CD4-positive, alpha-beta T cell treated with Interleukin-15 for 4 hours (primary cell): Measurements from ENCODE around the gene DGCR6L.
"Not testable (repeated sequence)": the region's sequence is repeated elsewhere in the genome, so short reads cannot be mapped to it uniquely, and the experiment has no call there.

Source experiments
- DNase-seq: peaks from one replicate; pipeline ENCODE4 v3.0.0-alpha.2; 2020; ENCODE audit warnings: low spot score

Gene DGCR6L

DNA sequence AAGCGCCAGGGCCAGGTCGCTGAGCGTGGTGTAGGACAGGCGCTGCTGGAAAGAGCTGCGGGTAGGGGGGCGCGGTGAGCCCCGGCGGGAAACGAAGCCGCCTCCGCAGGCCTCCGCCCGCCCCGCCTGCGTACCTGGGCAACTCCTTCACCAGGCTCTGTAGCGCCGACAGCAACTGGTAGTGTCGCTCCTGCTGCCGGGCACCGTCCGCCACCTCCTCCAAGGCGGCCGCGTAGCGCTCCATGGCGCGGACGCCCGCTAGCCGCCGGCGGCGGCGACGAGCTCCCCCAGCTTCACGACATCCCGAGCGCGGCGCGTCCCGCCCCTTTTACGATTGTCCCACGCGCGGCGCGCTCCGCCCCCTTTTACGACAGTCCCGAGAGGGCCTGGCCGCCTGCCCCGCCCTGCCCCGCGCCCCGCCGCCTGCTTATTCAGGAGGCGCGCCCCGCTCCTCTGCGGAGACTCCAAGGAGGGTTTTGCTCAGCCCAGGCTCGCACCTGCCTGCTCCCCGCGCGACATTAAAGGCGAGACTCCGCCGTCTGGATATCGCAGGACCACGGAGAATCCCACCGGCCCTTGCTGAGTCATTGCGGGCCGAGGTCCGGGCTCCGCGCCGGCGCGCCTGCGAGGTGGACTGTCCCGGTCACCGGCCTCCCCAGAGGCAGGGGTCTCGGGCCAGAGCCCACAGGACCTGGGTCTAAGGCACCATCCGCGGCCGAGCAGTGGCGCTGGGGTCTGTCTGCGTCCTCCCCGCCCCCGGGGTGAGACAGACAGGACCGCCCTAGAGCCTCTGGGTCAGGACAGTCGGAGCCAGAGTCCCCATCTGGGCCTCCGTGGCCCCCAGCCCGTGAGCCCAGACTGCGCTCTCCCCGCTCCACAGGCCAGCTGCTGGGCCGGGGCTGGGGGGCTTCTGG, at the start of gene DGCR6L:
DGCR6L (minus strand) TSS at position 316 of the 914 bp plus-strand sequence; CDS start at position 244, 72 bp downstream.
- peak; percentile 97 for DNase-seq

DNA sequence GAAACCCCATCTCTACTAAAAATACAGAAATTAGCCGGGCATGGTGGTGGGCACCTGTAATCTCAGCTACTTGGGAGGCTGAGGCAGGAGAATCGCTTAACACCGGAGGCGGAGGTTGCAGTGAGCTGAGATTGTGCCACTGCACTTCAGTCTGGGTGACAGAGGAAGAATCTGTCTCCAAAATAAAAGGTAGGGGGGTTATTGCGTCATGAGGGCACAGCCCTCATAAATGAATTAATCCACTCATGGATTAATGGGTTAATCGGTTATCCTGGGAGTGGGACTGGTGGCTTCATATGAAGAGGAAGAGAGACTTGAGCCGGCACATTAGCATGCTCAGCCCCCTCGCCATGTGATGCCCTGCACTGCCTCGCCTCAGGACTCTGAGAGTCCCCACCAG, 49.0 kb upstream of the DGCR6L start:
- not testable (repeated sequence) for DNase-seq

DNA sequence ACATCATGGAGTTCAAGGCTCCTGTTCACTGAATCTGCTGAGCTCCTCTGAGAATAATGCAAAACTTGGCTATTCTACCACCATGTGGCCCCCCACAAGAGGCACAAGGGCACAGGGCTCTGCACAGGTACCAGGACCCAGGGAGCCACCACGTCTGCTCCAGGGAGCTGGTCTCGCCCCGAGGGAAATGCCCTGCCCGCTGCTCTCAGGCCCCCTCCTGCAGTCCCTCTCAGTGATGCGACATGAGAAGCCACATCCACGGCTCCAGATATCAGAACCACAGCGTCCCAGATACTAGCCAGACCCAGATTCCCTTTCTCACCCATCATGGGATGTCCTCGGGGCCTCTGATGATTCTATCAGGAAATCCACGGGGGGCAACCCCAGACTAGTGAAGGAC, 47.0 kb upstream of the DGCR6L start:
- not testable (repeated sequence) for DNase-seq

DNA sequence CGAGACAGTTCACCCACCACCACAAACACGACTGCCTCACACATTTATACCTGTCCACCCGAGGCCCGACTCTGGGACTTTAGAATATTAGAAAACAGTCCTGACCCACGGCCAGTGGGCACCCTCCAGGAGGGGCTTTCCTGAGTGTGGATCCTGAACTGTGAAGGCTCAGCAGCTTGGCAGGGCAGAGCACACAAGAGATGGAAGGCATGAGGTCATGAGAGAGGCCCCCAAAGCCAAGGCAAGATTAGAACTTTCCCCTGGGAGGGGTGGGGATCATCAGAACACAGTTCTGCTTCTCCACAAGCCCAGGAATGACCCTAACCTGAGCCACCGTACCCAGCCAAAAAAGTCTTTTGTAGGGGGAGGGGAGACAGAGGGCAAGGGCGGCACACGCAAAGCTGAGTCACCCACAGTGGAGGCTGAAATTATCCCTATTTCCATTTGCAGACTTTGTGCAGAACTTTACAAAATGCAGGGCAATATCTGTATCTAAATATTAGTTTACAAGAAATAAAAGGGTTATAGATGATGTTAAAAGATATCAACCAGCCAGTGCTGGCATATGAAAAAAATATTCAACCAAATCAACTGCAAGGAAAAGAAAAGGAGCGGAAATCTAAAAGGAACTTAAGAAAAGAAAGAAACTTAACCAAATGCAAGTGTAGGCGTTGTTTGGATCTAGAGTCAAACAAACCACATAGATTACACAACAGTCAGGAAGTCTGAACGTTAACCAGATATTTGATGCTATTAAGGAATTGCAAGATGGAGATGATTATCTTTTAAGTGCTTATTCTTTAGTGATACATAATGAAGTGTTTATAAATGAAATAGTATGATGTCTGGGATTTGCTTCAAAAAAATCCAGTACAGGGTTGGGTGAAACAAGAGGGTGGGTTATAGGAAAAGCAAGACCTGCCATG, 44.7 kb upstream of the DGCR6L start:
- DNase-seq, result not testable (repeated sequence)

DNA sequence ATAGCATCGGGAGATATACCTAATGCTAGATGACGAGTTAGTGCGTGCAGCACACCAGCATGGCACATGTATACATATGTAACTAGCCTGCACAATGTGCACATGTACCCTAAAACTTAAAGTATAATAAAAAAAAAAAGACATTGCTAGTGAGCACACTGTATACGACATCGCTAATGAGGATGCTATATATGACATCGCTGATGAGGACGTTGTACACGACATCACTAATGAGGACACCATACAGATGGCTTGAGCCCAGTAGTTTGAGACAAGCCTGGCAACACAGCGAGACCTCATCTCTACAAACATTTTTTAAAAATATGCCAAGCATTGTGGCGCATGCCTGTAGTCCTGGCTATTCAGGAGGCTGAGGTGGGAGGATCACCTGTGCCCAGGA, 42.5 kb upstream of the DGCR6L start:
- DNase-seq, result not testable (repeated sequence)

DNA sequence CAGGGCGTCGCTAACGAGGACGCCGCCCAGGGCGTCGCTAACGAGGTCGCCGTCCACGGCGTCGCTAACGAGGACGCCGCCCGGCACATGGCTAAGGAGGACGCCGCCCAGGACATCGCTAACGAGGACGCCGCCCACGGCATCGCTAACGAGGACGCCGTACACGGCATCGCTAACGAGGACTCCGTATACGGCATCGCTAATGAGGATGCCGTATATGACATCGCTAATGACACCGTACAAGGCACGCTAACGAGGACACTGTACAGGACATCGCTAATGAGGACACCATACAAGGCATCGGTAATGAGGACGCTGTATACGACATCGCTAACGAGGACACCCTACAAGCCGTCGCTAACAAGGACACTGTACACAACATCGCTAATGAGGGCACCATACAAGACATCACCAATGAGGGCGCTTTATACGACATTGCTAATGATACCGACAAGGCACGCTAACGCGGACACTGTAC, 41.9 kb upstream of the DGCR6L start:
- DNase-seq, result not testable (repeated sequence)

DNA sequence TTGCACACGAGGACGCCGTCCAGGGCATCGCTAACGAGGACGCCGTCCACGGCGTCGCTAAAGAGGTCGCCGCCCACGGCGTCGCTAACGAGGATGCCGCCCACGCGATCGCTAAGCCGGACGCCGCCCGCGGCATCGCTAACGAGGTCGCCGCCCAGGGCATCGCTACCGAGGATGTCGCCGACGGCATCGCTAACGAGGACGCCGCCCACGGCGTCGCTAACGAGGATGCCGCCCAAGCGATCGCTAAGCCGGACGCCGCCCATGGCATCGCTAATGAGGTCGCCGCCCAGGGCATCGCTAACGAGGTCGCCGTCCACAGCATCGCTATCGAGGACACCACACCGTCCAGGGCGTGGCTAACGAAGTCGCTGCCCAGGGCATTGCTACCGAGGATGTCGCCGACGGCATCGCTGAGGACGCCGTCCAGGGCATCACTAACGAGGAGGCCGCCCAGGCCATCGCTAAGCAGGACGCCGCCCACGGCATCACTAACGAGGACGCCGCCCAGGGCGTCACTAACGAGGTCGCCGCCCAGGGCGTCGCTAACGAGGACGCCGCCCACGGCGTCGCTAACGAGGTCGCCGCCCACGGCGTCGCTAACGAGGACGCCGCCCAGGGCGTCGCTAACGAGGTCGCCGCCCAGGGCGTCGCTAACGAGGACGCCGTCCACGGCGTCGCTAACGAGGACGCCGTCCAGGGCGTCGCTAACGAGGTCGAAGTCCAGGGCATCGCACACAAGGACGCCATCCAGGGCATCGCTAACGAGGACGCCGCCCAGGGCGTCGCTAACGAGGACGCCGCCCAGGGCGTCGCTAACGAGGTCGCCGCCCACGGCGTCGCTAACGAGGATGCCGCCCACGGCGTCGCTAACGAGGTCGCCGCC, 41.2 kb upstream of the DGCR6L start:
- DNase-seq, result not testable (repeated sequence)

DNA sequence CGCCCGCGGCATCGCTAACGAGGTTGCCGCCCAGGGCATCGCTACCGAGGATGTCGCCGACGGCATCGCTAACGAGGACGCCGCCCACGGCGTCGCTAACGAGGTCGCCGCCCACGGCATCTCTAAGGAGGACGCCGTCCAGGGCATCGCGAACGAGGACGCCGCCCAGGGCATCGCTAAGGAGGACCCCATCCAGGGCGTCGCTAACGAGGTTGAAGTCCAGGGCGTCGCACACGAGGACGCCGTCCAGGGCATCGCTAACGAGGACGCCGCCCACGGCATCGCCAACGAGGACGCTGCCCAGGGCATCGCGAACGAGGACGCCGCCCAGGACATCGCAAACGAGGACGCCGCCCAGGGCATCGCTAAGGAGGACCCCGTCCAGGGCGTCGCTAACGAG, 40.4 kb upstream of the DGCR6L start:
- not testable (repeated sequence) for DNase-seq

DNA sequence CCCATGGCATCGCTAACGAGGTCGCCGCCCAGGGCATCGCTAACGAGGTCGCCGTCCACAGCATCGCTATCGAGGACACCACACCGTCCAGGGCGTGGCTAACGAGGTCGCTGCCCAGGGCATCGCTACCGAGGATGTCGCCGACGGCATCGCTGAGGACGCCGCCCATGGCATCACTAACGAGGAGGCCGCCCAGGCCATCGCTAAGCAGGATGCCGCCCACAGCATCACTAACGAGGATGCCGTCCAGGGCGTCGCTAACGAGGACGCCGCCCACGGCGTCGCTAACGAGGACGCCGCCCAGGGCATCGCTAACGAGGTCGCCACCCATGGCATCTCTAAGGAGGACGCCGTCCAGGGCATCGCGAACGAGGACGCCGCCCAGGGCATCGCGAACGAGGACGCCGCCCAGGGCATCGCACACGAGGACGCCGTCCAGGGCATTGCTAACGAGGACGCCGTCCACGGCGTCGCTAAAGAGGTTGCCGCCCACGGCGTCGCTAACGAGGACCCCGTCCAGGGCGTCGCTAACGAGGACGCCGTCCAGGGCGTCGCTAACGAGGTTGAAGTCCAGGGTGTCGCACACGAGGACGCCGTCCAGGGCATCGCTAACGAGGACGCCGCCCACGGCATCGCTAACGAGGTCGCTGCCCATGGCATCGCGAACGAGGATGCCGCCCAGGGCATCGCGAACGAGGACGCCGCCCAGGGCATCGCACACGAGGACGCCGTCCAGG, 38.8 kb upstream of the DGCR6L start:
- not testable (repeated sequence) for DNase-seq

DNA sequence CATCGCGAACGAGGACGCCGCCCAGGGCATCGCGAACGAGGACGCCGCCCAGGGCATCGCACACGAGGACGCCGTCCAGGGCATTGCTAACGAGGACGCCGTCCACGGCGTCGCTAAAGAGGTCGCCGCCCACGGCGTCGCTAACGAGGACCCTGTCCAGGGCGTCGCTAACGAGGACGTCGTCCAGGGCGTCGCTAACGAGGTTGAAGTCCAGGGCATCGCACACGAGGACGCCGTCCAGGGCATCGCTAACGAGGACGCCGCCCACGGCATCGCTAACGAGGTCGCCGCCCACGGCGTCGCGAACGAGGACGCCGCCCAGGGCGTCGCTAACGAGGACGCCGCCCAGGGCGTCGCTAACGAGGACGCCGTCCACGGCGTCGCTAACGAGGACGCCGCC, 38.1 kb upstream of the DGCR6L start:
- DNase-seq, result not testable (repeated sequence)

DNA sequence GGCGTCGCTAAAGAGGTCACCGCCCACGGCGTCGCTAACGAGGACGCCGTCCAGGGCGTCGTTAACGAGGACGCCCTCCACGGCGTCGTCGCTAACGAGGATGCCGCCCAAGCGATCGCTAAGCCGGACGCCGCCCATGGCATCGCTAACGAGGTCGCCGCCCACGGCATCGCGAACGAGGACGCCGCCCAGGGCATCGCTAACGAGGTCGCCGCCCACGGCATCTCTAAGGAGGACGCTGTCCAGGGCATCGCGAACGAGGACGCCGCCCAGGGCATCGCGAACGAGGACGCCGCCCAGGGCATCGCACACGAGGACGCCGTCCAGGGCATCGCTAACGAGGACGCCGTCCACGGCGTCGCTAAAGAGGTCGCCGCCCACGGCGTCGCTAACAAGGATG, 37.0 kb upstream of the DGCR6L start:
- not testable (repeated sequence) for DNase-seq

DNA sequence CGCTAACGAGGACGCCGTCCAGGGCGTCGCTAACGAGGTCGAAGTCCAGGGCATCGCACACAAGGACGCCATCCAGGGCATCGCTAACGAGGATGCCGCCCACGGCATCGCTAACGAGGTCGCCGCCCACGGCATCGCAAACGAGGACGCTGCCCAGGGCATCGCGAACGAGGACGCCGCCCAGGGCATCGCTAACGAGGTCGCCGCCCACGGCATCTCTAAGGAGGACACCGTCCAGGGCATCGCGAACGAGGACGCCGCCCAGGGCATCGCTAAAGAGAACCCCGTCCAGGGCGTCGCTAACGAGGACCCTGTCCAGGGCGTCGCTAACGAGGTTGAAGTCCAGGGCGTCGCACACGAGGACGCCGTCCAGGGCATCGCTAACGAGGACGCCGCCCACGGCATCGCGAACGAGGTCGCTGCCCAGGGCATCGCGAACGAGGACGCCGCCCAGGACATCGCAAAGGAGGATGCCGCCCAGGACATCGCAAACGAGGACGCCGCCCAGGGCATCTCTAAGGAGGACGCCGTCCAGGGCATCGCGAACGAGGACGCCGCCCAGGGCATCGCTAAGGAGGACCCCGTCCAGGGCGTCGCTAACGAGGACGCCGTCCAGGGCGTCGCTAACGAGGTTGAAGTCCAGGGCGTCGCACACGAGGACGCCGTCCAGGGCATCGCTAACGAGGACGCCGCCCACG, 36.2 kb upstream of the DGCR6L start:
- not testable (repeated sequence) for DNase-seq

DNA sequence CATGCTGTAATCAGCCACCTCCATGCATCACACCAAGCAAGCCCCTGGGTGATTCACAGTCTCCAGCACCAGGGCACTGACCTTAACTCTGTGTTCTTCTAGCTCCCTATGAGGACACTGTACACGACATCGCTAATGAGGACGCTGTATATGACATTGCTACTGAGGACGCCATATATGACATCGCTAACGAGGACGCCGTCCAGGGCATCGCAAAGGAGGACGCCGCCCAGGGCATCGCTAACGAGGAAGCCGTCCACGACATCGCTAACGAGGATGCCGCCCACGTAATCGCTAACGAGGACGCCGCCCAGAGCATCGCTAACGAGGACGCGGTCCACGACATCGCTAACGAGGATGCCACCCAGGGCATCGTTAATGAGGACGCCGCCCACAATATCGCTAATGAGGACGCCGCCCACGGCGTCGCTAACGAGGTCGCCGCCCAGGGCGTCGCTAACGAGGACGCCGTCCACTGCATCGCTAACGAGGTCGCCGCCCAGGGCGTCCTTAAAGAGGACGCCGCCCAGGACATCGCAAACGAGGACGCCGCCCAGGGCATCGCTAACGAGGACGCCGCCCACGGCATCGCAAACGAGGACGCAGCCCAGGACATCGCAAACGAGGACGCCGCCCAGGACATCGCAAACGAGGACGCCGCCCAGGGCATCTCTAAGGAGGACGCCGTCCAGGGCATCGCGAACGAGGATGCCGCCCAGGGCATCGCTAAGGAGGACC, 34.5 kb upstream of the DGCR6L start:
- no peak for DNase-seq

DNA sequence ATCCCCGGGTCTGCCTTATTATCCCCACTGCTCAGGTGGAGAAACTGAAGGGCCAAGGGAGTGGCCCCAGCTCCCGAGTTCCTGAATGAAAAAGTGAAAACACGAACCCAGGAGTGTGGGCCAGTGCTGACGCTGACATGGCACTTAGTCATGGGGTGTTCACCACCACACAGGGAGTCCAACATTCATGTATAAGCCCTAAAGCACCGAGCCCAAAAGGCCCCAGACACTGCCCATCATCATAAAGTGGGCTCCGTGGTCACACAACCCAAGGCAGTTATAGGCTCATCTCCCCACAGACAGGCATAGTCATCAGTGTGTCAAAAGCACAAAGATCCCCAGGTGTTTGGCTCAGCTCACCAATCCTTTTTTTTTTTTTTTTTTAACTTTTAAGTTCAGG, 32.7 kb upstream of the DGCR6L start:
- DNase-seq, result not testable (repeated sequence)

DNA sequence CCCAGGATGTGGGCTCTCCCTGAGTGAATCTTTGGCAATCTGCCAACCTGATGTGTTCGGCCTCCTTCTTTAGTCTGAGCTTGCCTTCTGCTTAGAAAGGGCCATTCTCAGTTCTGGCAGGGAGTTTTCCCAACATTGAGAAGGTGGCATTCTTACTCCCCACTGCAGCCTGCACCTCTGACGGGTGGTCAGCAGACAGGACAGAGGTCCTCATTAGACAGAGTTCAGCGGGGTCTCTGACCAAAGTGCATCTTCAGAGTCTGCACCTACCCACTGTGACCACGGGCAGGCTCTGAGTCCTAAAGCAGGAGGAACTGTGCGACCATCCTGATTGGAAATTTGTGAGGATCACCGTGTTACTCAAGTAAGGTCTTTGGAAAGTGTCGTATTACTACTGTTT, 26.7 kb upstream of the DGCR6L start:
- not testable (repeated sequence) for DNase-seq

DNA sequence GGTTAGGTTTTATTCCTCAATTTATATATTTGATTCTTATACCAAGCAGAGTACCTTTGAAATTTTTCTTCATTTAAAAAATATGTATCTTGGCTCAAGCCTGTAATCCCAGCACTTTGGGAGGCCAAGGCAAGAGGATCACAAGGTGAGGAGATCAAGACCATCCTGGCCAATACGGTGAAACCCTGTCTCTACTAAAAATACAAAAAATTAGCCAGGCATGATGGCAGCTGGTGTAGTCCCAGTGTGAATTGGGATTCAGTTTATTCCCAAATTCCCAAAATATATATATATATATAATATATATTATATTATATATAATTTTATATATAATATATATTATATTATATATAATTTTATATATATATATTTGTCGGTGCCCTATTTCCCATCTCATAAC, 18.4 kb upstream of the DGCR6L start:
- DNase-seq, result peak; percentile 9

DNA sequence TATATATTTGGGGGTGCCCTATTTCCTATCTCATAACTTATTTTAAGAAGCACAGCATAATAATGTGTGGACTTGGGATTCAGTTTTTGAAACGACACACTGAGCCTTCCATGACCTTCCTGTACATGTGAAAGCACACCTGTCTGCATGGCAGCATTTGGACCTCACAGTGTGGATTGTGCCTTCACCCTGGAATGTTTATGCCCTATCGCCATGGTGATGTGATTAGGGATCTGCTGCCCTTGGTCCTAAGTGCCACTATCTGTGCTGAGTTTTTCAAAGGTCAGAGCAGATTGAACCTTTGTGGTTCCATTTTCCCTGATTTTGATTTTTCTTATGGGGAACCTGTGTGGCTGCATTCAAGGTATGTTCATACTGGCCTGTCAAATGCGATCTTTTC, 17.9 kb upstream of the DGCR6L start:
- not testable (repeated sequence) for DNase-seq

DNA sequence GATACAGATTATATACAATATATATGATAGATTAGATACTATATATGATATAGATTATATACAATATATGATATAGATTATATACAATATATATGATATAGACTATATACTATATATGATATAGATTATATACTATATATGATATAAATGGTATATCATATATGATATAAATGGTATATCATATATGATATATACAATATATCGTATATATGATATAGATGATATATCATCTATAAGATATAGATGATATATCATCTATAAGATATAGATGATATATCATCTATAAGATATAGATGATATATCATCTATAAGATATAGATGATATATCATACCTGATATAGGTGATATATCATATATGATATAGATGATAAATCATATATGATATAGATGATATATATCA, 16.7 kb upstream of the DGCR6L start:
- not testable (repeated sequence) for DNase-seq

DNA sequence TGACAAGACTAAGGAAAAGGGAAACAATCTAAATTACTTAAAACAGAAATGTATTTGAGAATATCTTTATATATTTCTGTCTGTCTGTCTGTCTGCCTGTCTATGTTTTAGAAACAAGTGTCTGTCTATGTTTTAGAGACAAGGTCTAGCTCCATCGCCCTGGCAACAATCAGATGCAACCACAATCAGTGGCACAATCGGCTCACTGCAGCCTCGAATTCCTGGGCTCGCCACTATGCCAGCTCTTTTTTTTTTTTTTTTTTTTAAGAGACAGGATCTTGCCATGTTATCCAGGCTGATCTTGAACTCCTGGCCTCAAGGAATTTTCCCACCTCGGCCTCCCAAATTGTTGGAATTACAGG, 8.7 kb upstream of the DGCR6L start:
- peak; percentile 45 for DNase-seq
